Adrenal gland (tissue), 12 donors: ENCODE results near the gene GMCL1. TPM values are rescaled to one million over a fixed set of nuclear protein-coding genes. Genes with fewer than 3 reads are reported as not detected.

Source experiments
- DNase-seq, 7 donors: peaks; one replicate each; pipeline ENCODE4 v3.0.0-alpha.2; 2019 to 2020
- H3K27ac ChIP-seq, 5 donors: fragments of 200-600 bp; sonication (generic) in 4 of 5; 1 replicate in 3 of 5; 2 replicates in 2 of 5; pipeline versions ENCODE4 v1.5.1 to v1.8.0; 2016 to 2020; ENCODE audit warnings: mild to moderate bottlenecking in 1 of 5
- H3K27me3 ChIP-seq: fragments of 200-600 bp; 2 replicates; pipeline ENCODE4 v1.8.0; 2021
- H3K36me3 ChIP-seq, 2 donors: fragments of 200-600 bp; replicated peaks in 1 of 2; 1 replicate in 1 of 2; 2 replicates in 1 of 2; pipeline versions ENCODE4 v1.5.1 to v1.8.0; 2018 to 2022
- H3K4me1 ChIP-seq, 2 donors: fragments of 200-600 bp; replicated peaks in 1 of 2; 1 replicate in 1 of 2; 2 replicates in 1 of 2; pipeline versions ENCODE4 v1.5.1 to v1.8.0; 2018 to 2021
- H3K4me3 ChIP-seq, 4 donors: fragments of 200-600 bp; sonication (generic) in 3 of 4; one replicate each; pipeline ENCODE4 v1.5.1; 2016 to 2018
- H3K9me3 ChIP-seq, 3 donors: fragments of 200-600 bp; sonication (generic) in 1 of 3; replicated peaks in 1 of 3; 1 replicate in 2 of 3; 2 replicates in 1 of 3; pipeline versions ENCODE4 v1.5.1 to v1.8.0; 2016 to 2021
- POLR2A ChIP-seq, 2 donors: fragments of 450-650 bp; IDR thresholded peaks; one replicate each; pipeline ENCODE4 v1.6.1; 2017; ENCODE audit warnings: antibody characterized with exemption in 2 of 2, mild to moderate bottlenecking in 2 of 2, moderate library complexity in 1 of 2
- WGBS, 4 donors: extraction: QIAGEN DNeasy Blood & Tissue Kit in 2 of 4; methylation state at CpG; one replicate each; pipeline versions ENCODE4 v1.1.5 to v1.1.7; 2013 to 2017; 5-methylcytosine and 5-hydroxymethylcytosine counted together
- intact Hi-C, 2 donors: fragments of 100-400 bp; cut with DNase I; formaldehyde crosslinking; loops; one replicate each; pipeline versions ENCODE4 v1.14.1 to v1.15.0; 2022 to 2023
- polyA plus RNA-seq, 3 donors: library from polyadenylated mRNA; stranded (reverse); fragments of 200-250 nt in 2 of 3; fragments of 350-450 nt in 1 of 3; fragmentation: Illumina TruSeq in 1 of 3; extraction: RNeasy Lipid Tissue Mini Kit (QIAGEN cat#74804) in 1 of 3; gene quantifications; one replicate each; pipeline ENCODE4 v1.2.3, GENCODE V29; 2013 to 2014
- total RNA-seq, 9 donors: library from RNA; depleted of rRNA in 4 of 9; stranded (reverse); fragments of >200 nt in 4 of 9; fragments of 120-200 nt in 1 of 9; fragmentation: NEBNext Ultra II Directional in 1 of 9; extraction: Animal tissue kit (Norgen Biotek cat#: 25700) in 1 of 9; gene quantifications; one replicate each; pipeline versions ENCODE4 v1.1.0 to v1.2.4, GENCODE V29; 2013 to 2023
- TF ChIP-seq, protein P1 (sequence below), 6 experiments: fragments of 450-650 bp in 4 of 6; fragments of 200-600 bp in 2 of 6; sonication (generic) in 1 of 6; IDR thresholded peaks; 1 replicate in 5 of 6; 2 replicates in 1 of 6; pipeline versions ENCODE4 v1.5.1 to v1.8.0; 2016 to 2021; ENCODE audit warnings: antibody characterized with exemption in 6 of 6, mild to moderate bottlenecking in 2 of 6, moderate library complexity in 1 of 6
- donor health status: healthy with polysubstance abuse.
- donor health status: Bipolar disorder and iron deficiency.
- donor health status: DM: yes; HTN: yes; CAD: no.
- donor health status: DM: no; HTN: no; CAD: no.
- donor health status: DM: no; HTN: no; CAD: no.
- donor health status: DM: yes; HTN: yes; CAD: no.

Gene GMCL1
- total and polyA plus RNA-seq, 12 donors = 2.8 to 14.9 (median 10.2) TPM

GRCh38 chr2:69848186-69848790, 18.8 kb downstream of the GMCL1 start:
- intact Hi-C loops = no loop called here
- WGBS, 4 donors = 92 to 94% (median 93%) methylated on average over 7 of the region's 7 CpGs
- DNase-seq = no peak
- Histone ChIP-seq H3K4me3 (no peak overlapping the region), H3K4me1 (no peaks in the 10 kb centered on the region), H3K27me3 (no peaks in the 10 kb centered on the region), H3K9me3 (no peaks in the 10 kb centered on the region), H3K27ac (no peak overlapping the region), H3K36me3 (no peaks in the 10 kb centered on the region)
- TF ChIP-seq, protein P1, sequence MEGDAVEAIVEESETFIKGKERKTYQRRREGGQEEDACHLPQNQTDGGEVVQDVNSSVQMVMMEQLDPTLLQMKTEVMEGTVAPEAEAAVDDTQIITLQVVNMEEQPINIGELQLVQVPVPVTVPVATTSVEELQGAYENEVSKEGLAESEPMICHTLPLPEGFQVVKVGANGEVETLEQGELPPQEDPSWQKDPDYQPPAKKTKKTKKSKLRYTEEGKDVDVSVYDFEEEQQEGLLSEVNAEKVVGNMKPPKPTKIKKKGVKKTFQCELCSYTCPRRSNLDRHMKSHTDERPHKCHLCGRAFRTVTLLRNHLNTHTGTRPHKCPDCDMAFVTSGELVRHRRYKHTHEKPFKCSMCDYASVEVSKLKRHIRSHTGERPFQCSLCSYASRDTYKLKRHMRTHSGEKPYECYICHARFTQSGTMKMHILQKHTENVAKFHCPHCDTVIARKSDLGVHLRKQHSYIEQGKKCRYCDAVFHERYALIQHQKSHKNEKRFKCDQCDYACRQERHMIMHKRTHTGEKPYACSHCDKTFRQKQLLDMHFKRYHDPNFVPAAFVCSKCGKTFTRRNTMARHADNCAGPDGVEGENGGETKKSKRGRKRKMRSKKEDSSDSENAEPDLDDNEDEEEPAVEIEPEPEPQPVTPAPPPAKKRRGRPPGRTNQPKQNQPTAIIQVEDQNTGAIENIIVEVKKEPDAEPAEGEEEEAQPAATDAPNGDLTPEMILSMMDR (IDR thresholded peaks at IDR 0.05) = no peak
- TF ChIP-seq POLR2A (IDR thresholded peaks at IDR 0.05) = no peak

DNA sequence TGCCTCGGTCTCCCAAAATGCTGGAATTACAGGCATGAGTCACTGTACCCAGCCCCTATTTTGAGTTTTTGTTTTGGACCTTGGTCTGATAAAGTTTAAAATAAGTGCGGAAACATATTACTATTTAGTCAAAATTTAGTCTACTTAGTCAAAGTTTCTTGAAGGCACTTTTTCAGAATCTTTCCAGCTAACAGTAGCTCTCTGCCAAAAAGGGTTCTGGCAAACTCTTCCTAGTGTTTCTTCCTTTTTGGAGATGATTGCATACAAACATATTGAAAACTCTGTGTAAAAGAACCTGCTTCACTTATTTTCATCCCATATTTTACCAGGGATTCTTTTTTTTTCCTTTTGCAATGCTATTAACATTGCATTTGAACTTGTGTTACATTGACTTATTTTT, 28.8 kb downstream of the GMCL1 start:
- TF ChIP-seq POLR2A (IDR thresholded peaks at IDR 0.05) = no peak
- Histone ChIP-seq H3K4me3 (no peak overlapping the region), H3K27me3 (no peaks in the 10 kb centered on the region), H3K27ac (no peak overlapping the region), H3K4me1 (no peaks in the 10 kb centered on the region), H3K36me3 (peaks cover 0 to 4% of the 10 kb centered on the region in 2 donors), H3K9me3 (no peaks in the 10 kb centered on the region)
- 92 to 98% (median 97%) methylated on average over 2 of the region's 2 CpGs for WGBS, 4 donors
- DNase-seq = no peak
- intact Hi-C loops = no loop called here

- Histone ChIP-seq H3K9me3 (no peaks in the 10 kb centered on the region), H3K4me1 (no peaks in the 10 kb centered on the region), H3K4me3 (no peak overlapping the region), H3K27ac (no peak overlapping the region), H3K36me3 (peaks cover 0 to 39% of the 10 kb centered on the region in 2 donors), H3K27me3 (no peaks in the 10 kb centered on the region)
- no peak for DNase-seq
- TF ChIP-seq, protein P1 (IDR thresholded peaks at IDR 0.05) = no peak
- no peak for TF ChIP-seq POLR2A (IDR thresholded peaks at IDR 0.05)
- intact Hi-C loops = no loop called here
- 95 to 100% (median 97%) methylated on average over 1 of the region's 1 CpG for WGBS, 4 donors
Measured at GRCh38 chr2:69863298-69863697, 33.8 kb downstream of the GMCL1 start.

DNA sequence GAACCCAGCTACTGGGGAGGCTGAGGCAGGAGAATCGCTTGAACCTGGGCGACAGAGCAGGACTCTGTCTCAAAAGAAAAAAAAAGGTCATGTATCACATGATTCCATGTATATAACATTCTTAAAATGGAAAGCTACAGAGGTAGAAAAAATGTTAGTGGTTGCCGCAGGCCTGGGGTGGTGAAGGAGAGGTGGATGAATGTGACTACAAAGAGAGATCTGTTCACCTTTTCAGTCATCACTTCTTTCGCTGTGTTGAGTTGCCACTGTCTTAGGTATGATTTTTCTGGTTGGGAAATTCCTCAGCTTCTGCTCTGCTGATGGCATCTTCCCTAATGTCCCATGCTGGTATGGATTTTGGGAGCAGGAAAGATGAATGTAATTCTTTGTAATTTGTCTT, 59.0 kb downstream of the GMCL1 start:
- peaks cover 0 to 3% of the 10 kb centered on the region in 2 donors for H3K4me1 ChIP-seq
- no peak for TF ChIP-seq POLR2A (IDR thresholded peaks at IDR 0.05)
- TF ChIP-seq, protein P1 (IDR thresholded peaks at IDR 0.05) = no peak
- DNase-seq = no peak
- intact Hi-C loops = no loop called here
- no peaks in the 10 kb centered on the region for H3K27me3 ChIP-seq
- H3K27ac ChIP-seq = no peak overlapping the region
- no peaks in the 10 kb centered on the region for H3K36me3 ChIP-seq
- 93 to 97% (median 94%) methylated on average over 4 of the region's 4 CpGs for WGBS, 4 donors
- no peak overlapping the region for H3K4me3 ChIP-seq
- no peaks in the 10 kb centered on the region for H3K9me3 ChIP-seq

DNA sequence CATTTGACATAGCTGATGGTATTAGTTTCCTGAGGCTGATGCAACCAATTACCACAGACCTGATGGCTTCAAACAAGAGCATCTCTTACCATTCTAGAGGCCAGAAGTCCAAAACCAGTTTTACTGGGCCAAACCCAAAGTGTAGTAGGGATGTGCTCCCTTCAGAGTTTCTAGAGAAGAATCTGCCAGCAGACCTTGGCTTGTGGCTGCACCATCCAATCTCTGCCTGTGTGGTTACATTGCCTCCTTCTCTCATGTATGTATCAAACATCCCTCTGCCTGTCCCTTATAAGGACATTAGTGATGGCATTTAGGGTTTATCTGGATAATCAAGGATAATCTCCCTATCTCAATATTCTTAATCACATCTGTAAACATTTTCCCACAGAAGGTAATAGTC, 59.8 kb downstream of the GMCL1 start:
- Histone ChIP-seq H3K27ac (no peak overlapping the region), H3K4me3 (no peak overlapping the region), H3K36me3 (no peaks in the 10 kb centered on the region), H3K4me1 (peaks cover 0 to 5% of the 10 kb centered on the region in 2 donors), H3K27me3 (no peaks in the 10 kb centered on the region), H3K9me3 (no peaks in the 10 kb centered on the region)
- TF ChIP-seq, protein P1 (IDR thresholded peaks at IDR 0.05) = no peak
- no peak for TF ChIP-seq POLR2A (IDR thresholded peaks at IDR 0.05)
- no peak for DNase-seq
- intact Hi-C loops = no loop called here
